ENCODE results near the gene CLEC16A. TPM values are rescaled to one million over a fixed set of nuclear protein-coding genes. Genes with fewer than 3 reads are reported as not detected.

Gene CLEC16A
- total and polyA plus RNA-seq, 3 experiments from 2014 or later = 18.6 to 38.2 (median 38.1) TPM

GRCh38 chr16:10989559-10989958, 45.2 kb downstream of the CLEC16A start:
- CTCF ChIA-PET = no interaction called here
- Mint-ChIP-seq H3K4me1 (peaks cover 29 to 40% (median 29%) of the 10 kb centered on the region in 3 donors), H3K4me3 (no peak overlapping the region), H3K36me3 (peaks cover 18 to 57% (median 27%) of the 10 kb centered on the region in 3 donors), H3K9me3 (no peaks in the 10 kb centered on the region), H3K27ac (peak overlapping the region in 1 of 8 donors; percentile 59), H3K27me3 (no peaks in the 10 kb centered on the region)
- Histone ChIP-seq H3K36me3 (ENCODE audit: insufficient read depth, low read length) (no peaks in the 10 kb centered on the region), H3K9me3 (ENCODE audit: low read length) (no peaks in the 10 kb centered on the region), H3K4me1 (ENCODE audit: insufficient read depth, low read length) (peaks cover 28% of the 10 kb centered on the region), H3K27me3 (ENCODE audit: insufficient read depth, low read length, poor library complexity, severe bottlenecking) (no peaks in the 10 kb centered on the region), H3K4me3 (ENCODE audit: low read length) (no peak overlapping the region), H3K27ac (ENCODE audit: low read depth, low read length) (no peak overlapping the region)
- POLR2A ChIA-PET = no interaction called here
- DNase-seq = no peak

GRCh38 chr16:10990378-10990777, 46.0 kb downstream of the CLEC16A start:
- H3K36me3 Mint-ChIP-seq = peaks cover 23 to 58% (median 27%) of the 10 kb centered on the region in 3 donors
- DNase-seq = no peak
- no peaks in the 10 kb centered on the region for H3K27me3 Mint-ChIP-seq
- H3K36me3 ChIP-seq (ENCODE audit: insufficient read depth, low read length) = no peaks in the 10 kb centered on the region
- ChIA-PET POLR2A (no interaction called here), CTCF (no interaction called here)
- H3K4me1 ChIP-seq (ENCODE audit: insufficient read depth, low read length) = peaks cover 28% of the 10 kb centered on the region
- H3K4me3 ChIP-seq (ENCODE audit: low read length) = no peak overlapping the region
- H3K9me3 Mint-ChIP-seq = no peaks in the 10 kb centered on the region
- H3K9me3 ChIP-seq (ENCODE audit: low read length) = no peaks in the 10 kb centered on the region
- H3K4me1 Mint-ChIP-seq = peaks cover 29 to 40% (median 31%) of the 10 kb centered on the region in 3 donors
- H3K4me3 Mint-ChIP-seq = no peak overlapping the region
- H3K27ac Mint-ChIP-seq = no peak overlapping the region
- H3K27me3 ChIP-seq (ENCODE audit: insufficient read depth, low read length, poor library complexity, severe bottlenecking) = no peaks in the 10 kb centered on the region
- no peak overlapping the region for H3K27ac ChIP-seq (ENCODE audit: low read depth, low read length)

- Mint-ChIP-seq H3K27ac (peak overlapping the region in 3 of 8 donors; percentile 2 to 63 (median 55)), H3K4me3 (no peak overlapping the region), H3K4me1 (peaks cover 24 to 31% (median 30%) of the 10 kb centered on the region in 3 donors), H3K27me3 (no peaks in the 10 kb centered on the region), H3K36me3 (peaks cover 20 to 67% (median 27%) of the 10 kb centered on the region in 3 donors), H3K9me3 (no peaks in the 10 kb centered on the region)
- H3K27me3 ChIP-seq (ENCODE audit: insufficient read depth, low read length, poor library complexity, severe bottlenecking) = no peaks in the 10 kb centered on the region
- H3K4me3 ChIP-seq (ENCODE audit: low read length) = no peak overlapping the region
- DNase-seq = no peak
- no peak overlapping the region for H3K27ac ChIP-seq (ENCODE audit: low read depth, low read length)
- POLR2A ChIA-PET = no interaction called here
- H3K4me1 ChIP-seq (ENCODE audit: insufficient read depth, low read length) = peaks cover 26% of the 10 kb centered on the region
- H3K9me3 ChIP-seq (ENCODE audit: low read length) = no peaks in the 10 kb centered on the region
- no peaks in the 10 kb centered on the region for H3K36me3 ChIP-seq (ENCODE audit: insufficient read depth, low read length)
- CTCF ChIA-PET = no interaction called here
These were observed 47.7 kb downstream of the CLEC16A start for GRCh38 chr16:10992112-10992511.

GRCh38 chr16:10992797-10993196, 48.4 kb downstream of the CLEC16A start:
- no peak overlapping the region for H3K4me3 ChIP-seq (ENCODE audit: low read length)
- no peaks in the 10 kb centered on the region for H3K27me3 Mint-ChIP-seq

GRCh38 chr16:10993649-10994048, 49.3 kb downstream of the CLEC16A start:
- ChIA-PET CTCF (interaction anchor here (1.0 kb wide), 1 partner anchor 414 kb away, joined by 4 read pairs; no protein-coding TSS in a partner anchor), POLR2A (no interaction called here)
- H3K27ac ChIP-seq (ENCODE audit: low read depth, low read length) = no peak overlapping the region
- H3K4me3 ChIP-seq (ENCODE audit: low read length) = no peak overlapping the region
- Mint-ChIP-seq H3K4me1 (peaks cover 9 to 16% (median 15%) of the 10 kb centered on the region in 3 donors), H3K27me3 (peaks cover 0 to 2% of the 10 kb centered on the region in 2 donors), H3K27ac (no peak overlapping the region), H3K4me3 (no peak overlapping the region), H3K9me3 (no peaks in the 10 kb centered on the region), H3K36me3 (peaks cover 24 to 77% (median 27%) of the 10 kb centered on the region in 3 donors)
- no peaks in the 10 kb centered on the region for H3K36me3 ChIP-seq (ENCODE audit: insufficient read depth, low read length)
- peaks cover 10% of the 10 kb centered on the region for H3K4me1 ChIP-seq (ENCODE audit: insufficient read depth, low read length)
- DNase-seq = no peak
- no peaks in the 10 kb centered on the region for H3K27me3 ChIP-seq (ENCODE audit: insufficient read depth, low read length, poor library complexity, severe bottlenecking)
- H3K9me3 ChIP-seq (ENCODE audit: low read length) = no peaks in the 10 kb centered on the region

More at GRCh38 chr16:10992797-10993196, 48.4 kb downstream of the CLEC16A start:
- peaks cover 17 to 24% (median 23%) of the 10 kb centered on the region in 3 donors for H3K4me1 Mint-ChIP-seq
- ChIA-PET POLR2A (no interaction called here), CTCF (no interaction called here)
- no peaks in the 10 kb centered on the region for H3K36me3 ChIP-seq (ENCODE audit: insufficient read depth, low read length)
- H3K4me3 Mint-ChIP-seq = no peak overlapping the region
- no peaks in the 10 kb centered on the region for H3K27me3 ChIP-seq (ENCODE audit: insufficient read depth, low read length, poor library complexity, severe bottlenecking)
- H3K36me3 Mint-ChIP-seq = peaks cover 22 to 74% (median 27%) of the 10 kb centered on the region in 3 donors
- H3K9me3 ChIP-seq (ENCODE audit: low read length) = no peaks in the 10 kb centered on the region
- no peak overlapping the region for H3K27ac ChIP-seq (ENCODE audit: low read depth, low read length)
- DNase-seq = no peak
- peaks cover 19% of the 10 kb centered on the region for H3K4me1 ChIP-seq (ENCODE audit: insufficient read depth, low read length)
- H3K27ac Mint-ChIP-seq = no peak overlapping the region
- H3K9me3 Mint-ChIP-seq = no peaks in the 10 kb centered on the region

- Histone ChIP-seq H3K9me3 (ENCODE audit: low read length) (no peaks in the 10 kb centered on the region), H3K36me3 (ENCODE audit: insufficient read depth, low read length) (no peaks in the 10 kb centered on the region), H3K27me3 (ENCODE audit: insufficient read depth, low read length, poor library complexity, severe bottlenecking) (no peaks in the 10 kb centered on the region), H3K4me1 (ENCODE audit: insufficient read depth, low read length) (peaks cover under 1% of the 10 kb centered on the region), H3K27ac (ENCODE audit: low read depth, low read length) (no peak overlapping the region), H3K4me3 (ENCODE audit: low read length) (no peak overlapping the region)
- Mint-ChIP-seq H3K27ac (peak overlapping the region in 2 of 8 donors; percentile 17 to 65), H3K4me1 (peaks cover 4 to 9% (median 6%) of the 10 kb centered on the region in 3 donors), H3K9me3 (no peaks in the 10 kb centered on the region), H3K4me3 (no peak overlapping the region), H3K27me3 (peaks cover 0 to 3% of the 10 kb centered on the region in 2 donors), H3K36me3 (peaks cover 24 to 76% (median 27%) of the 10 kb centered on the region in 3 donors)
- CTCF ChIA-PET = interaction anchor here (1.0 kb wide), 1 partner anchor 413 kb away, joined by 4 read pairs; no protein-coding TSS in a partner anchor
- DNase-seq = no peak
- POLR2A ChIA-PET = no interaction called here
These were observed 50.2 kb downstream of the CLEC16A start for GRCh38 chr16:10994571-10994970.

- H3K9me3 Mint-ChIP-seq = no peaks in the 10 kb centered on the region
- Histone ChIP-seq H3K4me3 (ENCODE audit: low read length) (no peak overlapping the region), H3K4me1 (ENCODE audit: insufficient read depth, low read length) (no peaks in the 10 kb centered on the region), H3K9me3 (ENCODE audit: low read length) (no peaks in the 10 kb centered on the region), H3K36me3 (ENCODE audit: insufficient read depth, low read length) (no peaks in the 10 kb centered on the region), H3K27ac (ENCODE audit: low read depth, low read length) (no peak overlapping the region), H3K27me3 (ENCODE audit: insufficient read depth, low read length, poor library complexity, severe bottlenecking) (no peaks in the 10 kb centered on the region)
- POLR2A ChIA-PET = no interaction called here
- H3K27ac Mint-ChIP-seq = no peak overlapping the region
- peaks cover 24 to 80% (median 27%) of the 10 kb centered on the region in 3 donors for H3K36me3 Mint-ChIP-seq
- CTCF ChIA-PET = interaction anchor here (1.5 kb wide), 1 partner anchor 31 kb away, joined by 3 read pairs; no protein-coding TSS in a partner anchor
- peaks cover 4 to 9% (median 5%) of the 10 kb centered on the region in 3 donors for H3K4me1 Mint-ChIP-seq
- DNase-seq = no peak
- peaks cover 0 to 3% of the 10 kb centered on the region in 2 donors for H3K27me3 Mint-ChIP-seq
- H3K4me3 Mint-ChIP-seq = no peak overlapping the region
These were observed 51.2 kb downstream of the CLEC16A start for GRCh38 chr16:10995565-10995964.

- Histone ChIP-seq H3K27me3 (ENCODE audit: insufficient read depth, low read length, poor library complexity, severe bottlenecking) (no peaks in the 10 kb centered on the region), H3K9me3 (ENCODE audit: low read length) (no peaks in the 10 kb centered on the region), H3K4me3 (ENCODE audit: low read length) (no peak overlapping the region), H3K4me1 (ENCODE audit: insufficient read depth, low read length) (no peaks in the 10 kb centered on the region), H3K27ac (ENCODE audit: low read depth, low read length) (no peak overlapping the region), H3K36me3 (ENCODE audit: insufficient read depth, low read length) (no peaks in the 10 kb centered on the region)
- H3K27ac Mint-ChIP-seq = peak overlapping the region in 1 of 8 donors; percentile 45
- H3K4me1 Mint-ChIP-seq = peaks cover 0 to 7% (median 5%) of the 10 kb centered on the region in 3 donors
- H3K4me3 Mint-ChIP-seq = no peak overlapping the region
- peaks cover 0 to 3% of the 10 kb centered on the region in 2 donors for H3K27me3 Mint-ChIP-seq
- no peak for DNase-seq
- ChIA-PET CTCF (no interaction called here), POLR2A (no interaction called here)
- H3K9me3 Mint-ChIP-seq = no peaks in the 10 kb centered on the region
- peaks cover 15 to 74% (median 22%) of the 10 kb centered on the region in 3 donors for H3K36me3 Mint-ChIP-seq
These were observed 53.1 kb downstream of the CLEC16A start for GRCh38 chr16:10997485-10997884.
